HEK293 (cell line): ENCODE measurements around the gene RNASE8.

Experiments used
- GLIS2 ChIP-seq: fragments of 450-650 bp; formaldehyde crosslinking; IDR thresholded peaks from 2 replicates; pipeline ENCODE4 v1.5.1; 2016; ENCODE audit warnings: missing biosample characterization, missing genetic modification characterization
- KLF7 ChIP-seq: fragments of 450-650 bp; formaldehyde crosslinking; IDR thresholded peaks from 2 replicates; pipeline ENCODE4 v1.5.1; 2016; ENCODE audit warnings: missing biosample characterization, missing genetic modification characterization, borderline replicate concordance
- PRDM2 ChIP-seq: fragments of 450-650 bp; formaldehyde crosslinking; IDR thresholded peaks from 2 replicates; pipeline ENCODE4 v1.5.1; 2016; ENCODE audit warnings: missing biosample characterization, missing genetic modification characterization, borderline replicate concordance
- TCF7L2 ChIP-seq: IDR thresholded peaks from 2 replicates; pipeline ENCODE4 v1.6.1; 2011; ENCODE audit warnings: low read depth, mild to moderate bottlenecking, inconsistent platforms, low read length, moderate library complexity, borderline replicate concordance
- WT1 ChIP-seq: fragments of 450-650 bp; formaldehyde crosslinking; IDR thresholded peaks from 2 replicates; pipeline ENCODE4 v1.5.1; 2016; ENCODE audit warnings: missing biosample characterization, missing genetic modification characterization
- YY1 ChIP-seq: fragments of 450-650 bp; formaldehyde crosslinking; IDR thresholded peaks from 2 replicates; pipeline ENCODE4 v1.5.1; 2018; ENCODE audit warnings: missing biosample characterization, missing genetic modification characterization
- ZBTB49 ChIP-seq: fragments of 450-650 bp; formaldehyde crosslinking; IDR thresholded peaks from 2 replicates; pipeline ENCODE4 v1.5.1; 2016; ENCODE audit warnings: missing biosample characterization, missing genetic modification characterization, low read depth
- ZNF16 ChIP-seq: fragments of 450-650 bp; formaldehyde crosslinking; IDR thresholded peaks from 2 replicates; pipeline ENCODE4 v1.5.1; 2016; ENCODE audit warnings: low read depth, missing biosample characterization, missing genetic modification characterization
- ZNF18 ChIP-seq: fragments of 450-650 bp; formaldehyde crosslinking; IDR thresholded peaks from 2 replicates; pipeline ENCODE4 v1.5.1; 2016; ENCODE audit warnings: missing biosample characterization, missing genetic modification characterization
- ZNF280C ChIP-seq: fragments of 450-650 bp; formaldehyde crosslinking; IDR thresholded peaks from 2 replicates; pipeline ENCODE4 v1.5.1; 2016; ENCODE audit warnings: missing biosample characterization, missing genetic modification characterization
- ZNF292 ChIP-seq: fragments of 450-650 bp; formaldehyde crosslinking; IDR thresholded peaks from 2 replicates; pipeline ENCODE4 v1.5.1; 2016; ENCODE audit warnings: low read depth, missing biosample characterization, missing genetic modification characterization, borderline replicate concordance
- ZNF404 ChIP-seq: fragments of 450-650 bp; formaldehyde crosslinking; IDR thresholded peaks from 2 replicates; pipeline ENCODE4 v1.5.1; 2017; ENCODE audit warnings: missing biosample characterization, missing genetic modification characterization
- ZNF423 ChIP-seq: fragments of 450-650 bp; formaldehyde crosslinking; IDR thresholded peaks from 2 replicates; pipeline ENCODE4 v1.5.1; 2016; ENCODE audit warnings: missing biosample characterization, missing genetic modification characterization
- ZNF426 ChIP-seq: fragments of 450-650 bp; formaldehyde crosslinking; IDR thresholded peaks from 2 replicates; pipeline ENCODE4 v1.5.1; 2017; ENCODE audit warnings: missing biosample characterization, missing genetic modification characterization, mild to moderate bottlenecking, inconsistent platforms, moderate library complexity
- ZNF529 ChIP-seq: fragments of 450-650 bp; formaldehyde crosslinking; IDR thresholded peaks from 2 replicates; pipeline ENCODE4 v1.5.1; 2017; ENCODE audit warnings: missing genetic modification characterization, missing biosample characterization; ENCODE audit not compliant: insufficient replicate concordance
- ZNF561 ChIP-seq: fragments of 450-650 bp; IDR thresholded peaks from 2 replicates; pipeline ENCODE4 v1.5.1; 2018; ENCODE audit warnings: missing biosample characterization, missing genetic modification characterization, borderline replicate concordance
- ZNF585B ChIP-seq: fragments of 450-650 bp; formaldehyde crosslinking; IDR thresholded peaks from 2 replicates; pipeline ENCODE4 v1.5.1; 2016; ENCODE audit warnings: missing biosample characterization, missing genetic modification characterization
- ZNF639 ChIP-seq: fragments of 450-650 bp; formaldehyde crosslinking; IDR thresholded peaks from 2 replicates; pipeline ENCODE4 v1.5.1; 2016; ENCODE audit warnings: missing biosample characterization, missing genetic modification characterization
- ZNF658 ChIP-seq: fragments of 450-650 bp; formaldehyde crosslinking; IDR thresholded peaks from 2 replicates; pipeline ENCODE4; 2016; ENCODE audit warnings: missing biosample characterization, missing genetic modification characterization
- ZNF701 ChIP-seq: fragments of 450-650 bp; formaldehyde crosslinking; IDR thresholded peaks from 2 replicates; pipeline ENCODE4 v1.5.1; 2016; ENCODE audit warnings: missing biosample characterization, missing genetic modification characterization
- ZNF837 ChIP-seq: fragments of 450-650 bp; formaldehyde crosslinking; IDR thresholded peaks from 2 replicates; pipeline ENCODE4 v1.5.1; 2016; ENCODE audit warnings: missing biosample characterization, missing genetic modification characterization
- ZSCAN18 ChIP-seq: fragments of 450-650 bp; formaldehyde crosslinking; IDR thresholded peaks from 2 replicates; pipeline ENCODE4 v1.5.1; 2016; ENCODE audit warnings: missing biosample characterization, missing genetic modification characterization

RNASE8 gene

GRCh38 chr14:21069388-21070082, 11.9 kb downstream of the RNASE8 start (continued):
- TF ChIP-seq ZNF837 (tag by site-specific recombination), result no peak
- no peak for TF ChIP-seq KLF7
- no peak for TF ChIP-seq ZNF658 (tag by site-specific recombination)
- TF ChIP-seq ZNF701 (tag by site-specific recombination), result no peak
- no peak for TF ChIP-seq ZNF639 (tag by site-specific recombination)
- no peak for TF ChIP-seq ZNF18
- no peak for TF ChIP-seq ZBTB49 (tag by site-specific recombination)
- TF ChIP-seq WT1, result no peak
- no peak for TF ChIP-seq YY1 (tag by site-specific recombination)
- TF ChIP-seq ZNF529 (tag by site-specific recombination), result no peak
- no peak; the same call in 1 of the 2 replicates for TF ChIP-seq GLIS2 (tag by site-specific recombination)
- TF ChIP-seq ZNF585B (tag by site-specific recombination), result no peak
- TF ChIP-seq PRDM2 (tag by site-specific recombination), result no peak
- no peak for TF ChIP-seq ZSCAN18 (tag by site-specific recombination)
- no peak for TF ChIP-seq ZNF561 (tag by site-specific recombination)
- TF ChIP-seq ZNF423 (tag by site-specific recombination), result no peak
- TF ChIP-seq ZNF292 (tag by site-specific recombination), result no peak
- TF ChIP-seq ZNF404 (tag by site-specific recombination), result no peak
- TF ChIP-seq ZNF280C (tag by site-specific recombination), result no peak
- TF ChIP-seq ZNF16 (tag by site-specific recombination), result no peak
- TF ChIP-seq TCF7L2, result no peak
- TF ChIP-seq ZNF426 (tag by site-specific recombination), result no peak
